ENCODE results near the gene TRPM3.
"Not testable (repeated sequence)": the region's sequence is repeated elsewhere in the genome, so short reads cannot be mapped to it uniquely, and the experiment has no call there.

Gene TRPM3

DNA sequence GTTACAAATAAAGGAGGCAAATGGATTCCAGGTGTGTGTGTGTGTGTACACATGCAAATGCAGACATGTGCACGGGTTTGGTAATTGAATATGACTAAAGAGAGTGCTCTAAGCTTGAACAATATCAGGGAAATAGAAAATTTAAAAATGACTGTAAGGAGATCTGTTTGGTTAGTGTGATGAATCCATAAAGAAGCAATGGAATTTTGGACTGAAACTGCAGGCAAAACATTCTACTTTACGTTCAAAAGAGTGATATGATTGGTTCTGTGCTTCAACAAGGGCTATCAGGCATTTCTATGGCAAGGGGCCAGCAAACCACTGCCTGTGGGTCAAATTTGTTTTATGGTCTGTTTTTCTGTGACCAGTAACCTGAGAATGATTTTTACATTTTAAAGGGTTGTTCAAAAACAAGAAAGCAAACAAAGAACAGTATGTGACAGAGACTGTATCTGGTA lies 374.1 kb downstream of the TRPM3 start:
- no peaks in the 10 kb centered on the region for H3K36me3 Mint-ChIP-seq
- no peaks in the 10 kb centered on the region for H3K9me3 Mint-ChIP-seq (ENCODE audit: low read depth)
- no peak overlapping the region for H3K4me3 Mint-ChIP-seq
- no peaks in the 10 kb centered on the region for H3K4me1 Mint-ChIP-seq (ENCODE audit: low read depth)
- no peak overlapping the region for H3K27ac Mint-ChIP-seq
- peaks cover 5% of the 10 kb centered on the region for H3K27me3 Mint-ChIP-seq

DNA sequence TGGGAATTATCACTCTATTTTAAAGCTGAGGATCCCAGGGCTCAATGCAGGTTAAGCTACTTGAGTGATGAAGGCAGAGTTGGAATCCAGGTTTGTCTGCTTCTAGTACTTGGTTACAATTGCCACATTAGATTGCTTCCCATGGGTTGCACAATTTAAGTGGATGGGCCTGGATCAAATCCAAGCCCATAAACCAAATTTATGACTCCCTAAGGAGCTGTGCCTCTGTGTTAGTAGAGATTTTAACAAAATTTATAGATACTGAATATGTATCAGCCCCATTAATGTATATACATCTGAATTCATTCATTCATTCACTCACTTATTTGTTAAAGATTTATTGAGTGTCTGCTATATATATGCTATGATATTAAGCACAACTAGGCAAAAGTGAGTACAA lies 374.7 kb downstream of the TRPM3 start:
- H3K36me3 Mint-ChIP-seq: no peaks in the 10 kb centered on the region
- no peaks in the 10 kb centered on the region for H3K4me1 Mint-ChIP-seq (ENCODE audit: low read depth)
- H3K4me3 Mint-ChIP-seq: no peak overlapping the region
- no peaks in the 10 kb centered on the region for H3K9me3 Mint-ChIP-seq (ENCODE audit: low read depth)
- no peak overlapping the region for H3K27ac Mint-ChIP-seq
- H3K27me3 Mint-ChIP-seq: peaks cover 5% of the 10 kb centered on the region

DNA sequence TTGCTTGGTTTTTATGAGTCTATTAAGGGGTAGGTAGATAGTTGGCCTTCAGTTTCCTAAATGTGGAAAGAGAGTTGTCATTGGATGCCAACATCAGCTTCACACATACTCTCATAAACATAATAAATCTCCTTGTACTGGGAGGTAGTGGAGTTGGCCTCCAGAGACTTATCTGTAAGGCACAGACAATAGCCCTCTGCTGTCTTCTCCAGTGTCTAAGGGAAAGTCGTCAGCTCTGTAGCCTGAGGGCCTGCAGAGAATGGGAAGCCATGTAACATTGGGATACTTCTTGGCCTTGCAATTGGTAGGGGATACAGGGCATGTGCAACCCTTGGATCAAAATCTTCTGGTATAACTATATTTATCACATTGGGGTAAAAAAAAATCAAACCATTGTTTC lies 375.1 kb downstream of the TRPM3 start:
- Mint-ChIP-seq H3K27ac (no peak overlapping the region), H3K9me3 (ENCODE audit: low read depth) (no peaks in the 10 kb centered on the region), H3K36me3 (no peaks in the 10 kb centered on the region), H3K4me3 (no peak overlapping the region), H3K27me3 (peaks cover 5% of the 10 kb centered on the region), H3K4me1 (ENCODE audit: low read depth) (no peaks in the 10 kb centered on the region)

DNA sequence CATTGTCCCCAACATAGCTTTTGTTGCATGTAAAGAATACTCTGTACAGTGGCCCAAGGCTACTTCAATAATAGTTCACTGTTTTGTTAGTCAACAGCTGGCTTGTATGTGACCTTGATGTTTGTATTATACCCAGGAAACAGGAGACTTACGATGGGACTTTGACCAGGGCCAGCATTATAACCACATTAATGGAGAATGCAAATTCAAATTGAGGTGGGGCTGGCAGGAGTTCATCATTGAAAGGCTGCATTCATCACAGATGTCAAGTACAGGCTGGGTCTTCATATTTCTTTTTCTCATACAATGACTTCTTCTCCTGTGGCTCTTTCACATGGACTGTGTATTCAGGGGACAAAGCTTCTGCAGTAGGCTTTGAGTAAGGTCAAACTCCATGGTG lies 396.6 kb downstream of the TRPM3 start:
- H3K4me3 Mint-ChIP-seq: not testable (repeated sequence)

DNA sequence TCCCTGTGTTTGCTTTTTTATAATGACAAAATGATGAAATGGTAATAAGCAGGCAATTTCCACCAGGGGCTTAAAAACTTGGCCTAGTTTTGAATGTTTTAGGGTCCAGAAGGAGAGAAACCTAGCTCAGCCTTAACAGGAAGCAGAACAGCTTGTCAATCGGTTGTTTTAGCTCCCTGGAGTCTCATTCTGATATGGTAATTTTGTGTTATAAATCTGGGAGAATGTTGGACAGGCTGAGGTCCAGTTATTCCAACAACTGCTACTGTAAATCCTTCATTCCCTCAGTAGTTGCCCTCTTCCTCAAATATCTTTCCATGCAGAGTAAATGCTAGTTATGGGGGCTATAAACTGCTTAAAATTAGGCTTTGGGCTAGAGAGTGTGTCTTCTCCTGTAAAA lies 397.4 kb downstream of the TRPM3 start:
- not testable (repeated sequence) for H3K9me3 Mint-ChIP-seq (ENCODE audit: low read depth)

More for the DNA sequence above, 396.6 kb downstream of the TRPM3 start:
- not testable (repeated sequence) for H3K27me3 Mint-ChIP-seq; H3K27ac Mint-ChIP-seq; H3K36me3 Mint-ChIP-seq; H3K4me1 Mint-ChIP-seq (ENCODE audit: low read depth); H3K9me3 Mint-ChIP-seq (ENCODE audit: low read depth)

DNA sequence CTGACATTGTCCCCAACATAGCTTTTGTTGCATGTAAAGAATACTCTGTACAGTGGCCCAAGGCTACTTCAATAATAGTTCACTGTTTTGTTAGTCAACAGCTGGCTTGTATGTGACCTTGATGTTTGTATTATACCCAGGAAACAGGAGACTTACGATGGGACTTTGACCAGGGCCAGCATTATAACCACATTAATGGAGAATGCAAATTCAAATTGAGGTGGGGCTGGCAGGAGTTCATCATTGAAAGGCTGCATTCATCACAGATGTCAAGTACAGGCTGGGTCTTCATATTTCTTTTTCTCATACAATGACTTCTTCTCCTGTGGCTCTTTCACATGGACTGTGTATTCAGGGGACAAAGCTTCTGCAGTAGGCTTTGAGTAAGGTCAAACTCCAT lies 414.6 kb downstream of the TRPM3 start:
- H3K27me3 Mint-ChIP-seq; H3K4me3 Mint-ChIP-seq; H3K36me3 Mint-ChIP-seq; H3K27ac Mint-ChIP-seq; H3K9me3 Mint-ChIP-seq (ENCODE audit: low read depth); H3K4me1 Mint-ChIP-seq (ENCODE audit: low read depth): not testable (repeated sequence)

More for the DNA sequence above, 397.4 kb downstream of the TRPM3 start:
- not testable (repeated sequence) for H3K27me3 Mint-ChIP-seq; H3K4me1 Mint-ChIP-seq (ENCODE audit: low read depth); H3K36me3 Mint-ChIP-seq; H3K27ac Mint-ChIP-seq; H3K4me3 Mint-ChIP-seq

DNA sequence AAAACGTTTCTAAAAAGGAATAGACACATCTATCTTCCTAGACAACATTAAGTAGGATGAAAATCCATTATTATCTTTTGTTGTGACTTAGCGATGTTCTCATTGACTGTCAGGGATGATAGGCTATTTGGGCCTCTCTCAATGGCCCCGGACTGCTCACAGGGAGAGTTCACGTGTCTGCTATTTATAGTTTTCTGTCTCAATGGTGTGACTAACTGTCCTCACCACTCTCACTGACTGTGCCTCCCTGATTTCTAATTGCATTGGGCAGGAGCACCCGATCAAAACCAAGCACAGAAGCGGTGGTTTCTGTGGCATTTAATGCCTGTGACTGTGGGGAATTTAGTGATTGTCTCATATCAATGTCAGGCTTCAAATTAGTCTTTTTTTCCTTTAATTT lies 420.3 kb downstream of the TRPM3 start:
- no peaks in the 10 kb centered on the region for H3K27me3 Mint-ChIP-seq
- no peak overlapping the region for H3K4me3 Mint-ChIP-seq
- H3K4me1 Mint-ChIP-seq (ENCODE audit: low read depth): no peaks in the 10 kb centered on the region
- H3K9me3 Mint-ChIP-seq (ENCODE audit: low read depth): no peaks in the 10 kb centered on the region
- no peak overlapping the region for H3K27ac Mint-ChIP-seq
- no peaks in the 10 kb centered on the region for H3K36me3 Mint-ChIP-seq

DNA sequence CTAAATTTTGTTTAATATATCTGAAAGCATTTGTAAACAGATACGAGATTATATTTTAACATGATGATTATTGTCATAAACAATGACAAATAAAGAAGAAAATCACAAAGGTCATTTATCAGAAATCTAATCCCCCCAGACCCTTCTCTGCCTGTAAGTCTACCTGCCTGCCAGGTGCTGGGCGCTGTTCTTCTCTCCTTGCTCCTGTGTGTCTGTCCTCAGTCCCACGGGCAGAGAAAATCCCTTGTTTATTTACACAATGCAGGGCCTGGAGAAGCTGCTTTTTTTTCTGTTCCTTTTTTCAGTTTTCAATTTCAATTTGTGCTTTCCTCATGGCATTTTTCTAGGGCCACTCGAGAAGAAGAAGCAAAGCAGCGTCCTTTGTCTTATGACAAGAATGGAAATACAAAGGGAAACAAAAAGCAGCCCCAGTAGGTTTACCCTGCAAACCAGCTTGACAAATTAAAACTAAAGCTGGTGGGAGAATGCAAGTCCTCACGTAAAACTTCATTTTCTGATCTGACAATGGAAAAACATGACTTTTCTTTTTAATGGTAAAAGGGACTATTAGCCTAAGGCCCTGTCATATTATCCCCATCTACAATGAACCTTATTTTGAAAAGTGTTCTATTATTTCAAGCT lies 424.6 kb downstream of the TRPM3 start:
- Mint-ChIP-seq H3K4me1 (ENCODE audit: low read depth) (no peaks in the 10 kb centered on the region), H3K4me3 (no peak overlapping the region), H3K27ac (no peak overlapping the region), H3K36me3 (no peaks in the 10 kb centered on the region), H3K27me3 (no peaks in the 10 kb centered on the region), H3K9me3 (ENCODE audit: low read depth) (no peaks in the 10 kb centered on the region)

DNA sequence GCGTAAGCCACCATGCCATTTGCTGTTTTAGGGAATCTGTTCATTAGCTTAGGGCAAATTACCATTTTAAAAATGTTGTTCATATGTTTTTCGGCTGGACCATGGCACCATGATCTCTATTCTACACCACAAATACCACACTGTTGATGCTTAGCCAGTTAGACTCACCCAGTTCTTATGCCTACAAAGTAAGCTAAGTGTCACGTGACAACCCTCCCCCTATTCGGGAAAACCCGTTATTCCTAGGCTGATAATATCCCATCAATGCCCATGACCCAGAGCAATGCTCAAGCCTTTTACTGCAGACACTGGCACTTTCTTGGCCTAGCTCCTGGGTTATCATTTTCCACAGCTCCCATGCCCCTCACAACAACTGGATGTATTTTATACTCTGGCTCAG lies 426.7 kb downstream of the TRPM3 start:
- Mint-ChIP-seq H3K9me3 (ENCODE audit: low read depth) (no peaks in the 10 kb centered on the region), H3K4me3 (no peak overlapping the region), H3K4me1 (ENCODE audit: low read depth) (no peaks in the 10 kb centered on the region), H3K27ac (no peak overlapping the region), H3K27me3 (peaks cover 2% of the 10 kb centered on the region), H3K36me3 (no peaks in the 10 kb centered on the region)

DNA sequence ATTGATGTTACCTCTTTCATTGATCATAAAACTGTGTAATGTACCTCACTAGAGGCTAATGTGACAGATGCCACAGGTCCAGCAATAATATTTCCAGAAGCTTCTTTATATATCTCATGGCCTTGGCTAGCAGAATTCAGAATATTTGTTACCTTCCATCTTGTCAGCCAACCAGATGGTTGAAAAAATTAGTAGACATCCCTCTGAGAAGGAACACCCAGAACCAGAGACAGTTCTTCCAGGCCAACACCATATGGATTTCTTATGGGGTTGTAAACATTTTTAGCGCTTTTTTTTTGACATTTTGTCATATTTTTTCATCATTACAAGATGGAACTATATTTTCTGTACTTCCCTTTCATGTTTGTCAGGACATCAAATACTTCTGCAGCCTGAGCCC lies 428.2 kb downstream of the TRPM3 start:
- no peak overlapping the region for H3K27ac Mint-ChIP-seq
- H3K27me3 Mint-ChIP-seq: peaks cover 9% of the 10 kb centered on the region
- H3K4me3 Mint-ChIP-seq: no peak overlapping the region
- no peaks in the 10 kb centered on the region for H3K9me3 Mint-ChIP-seq (ENCODE audit: low read depth)
- no peaks in the 10 kb centered on the region for H3K36me3 Mint-ChIP-seq
- no peaks in the 10 kb centered on the region for H3K4me1 Mint-ChIP-seq (ENCODE audit: low read depth)

DNA sequence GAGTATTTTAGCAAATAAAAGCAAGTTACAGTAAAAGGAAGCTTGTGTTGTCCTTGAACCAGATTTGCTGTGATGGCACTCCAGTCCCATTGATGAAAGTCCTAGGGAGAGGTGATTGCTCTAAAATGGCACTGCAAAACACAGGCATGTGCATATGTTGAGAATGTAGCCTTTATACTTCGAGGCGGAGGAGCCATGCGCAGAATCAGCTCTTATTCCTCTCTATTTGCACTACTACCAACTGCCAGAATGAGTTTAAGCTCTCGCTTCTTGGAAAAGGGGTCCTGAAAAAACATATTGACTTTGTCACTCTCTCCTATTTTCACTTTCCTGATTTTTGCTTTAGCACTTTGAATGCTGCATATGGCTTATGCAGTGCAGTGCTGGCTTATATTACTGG lies 429.0 kb downstream of the TRPM3 start:
- H3K27ac Mint-ChIP-seq: no peak overlapping the region
- peaks cover 9% of the 10 kb centered on the region for H3K27me3 Mint-ChIP-seq
- no peak overlapping the region for H3K4me3 Mint-ChIP-seq
- H3K36me3 Mint-ChIP-seq: no peaks in the 10 kb centered on the region
- H3K9me3 Mint-ChIP-seq (ENCODE audit: low read depth): no peaks in the 10 kb centered on the region
- no peaks in the 10 kb centered on the region for H3K4me1 Mint-ChIP-seq (ENCODE audit: low read depth)

DNA sequence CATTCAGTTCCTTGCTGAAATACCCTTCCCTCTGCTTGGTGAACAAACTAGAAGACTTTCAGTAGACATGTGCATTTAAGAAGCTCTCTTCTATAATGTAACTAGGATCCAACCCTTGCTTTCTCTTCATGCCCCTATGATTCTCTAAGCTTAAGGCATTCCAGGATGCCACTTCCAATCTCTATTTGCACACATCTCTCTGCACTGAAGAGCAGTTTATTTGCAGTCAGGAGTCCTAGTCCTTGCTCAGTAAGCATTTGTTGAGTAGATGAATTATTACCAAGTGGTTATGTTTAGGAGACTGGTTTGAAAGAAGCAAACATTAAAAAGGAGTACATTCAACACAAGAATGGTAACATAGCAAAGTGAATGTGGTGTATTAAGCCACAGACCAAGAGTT lies 432.7 kb downstream of the TRPM3 start:
- H3K4me1 Mint-ChIP-seq (ENCODE audit: low read depth): no peaks in the 10 kb centered on the region
- peaks cover 12% of the 10 kb centered on the region for H3K27me3 Mint-ChIP-seq
- H3K9me3 Mint-ChIP-seq (ENCODE audit: low read depth): no peaks in the 10 kb centered on the region
- no peak overlapping the region for H3K27ac Mint-ChIP-seq
- no peaks in the 10 kb centered on the region for H3K36me3 Mint-ChIP-seq
- no peak overlapping the region for H3K4me3 Mint-ChIP-seq

DNA sequence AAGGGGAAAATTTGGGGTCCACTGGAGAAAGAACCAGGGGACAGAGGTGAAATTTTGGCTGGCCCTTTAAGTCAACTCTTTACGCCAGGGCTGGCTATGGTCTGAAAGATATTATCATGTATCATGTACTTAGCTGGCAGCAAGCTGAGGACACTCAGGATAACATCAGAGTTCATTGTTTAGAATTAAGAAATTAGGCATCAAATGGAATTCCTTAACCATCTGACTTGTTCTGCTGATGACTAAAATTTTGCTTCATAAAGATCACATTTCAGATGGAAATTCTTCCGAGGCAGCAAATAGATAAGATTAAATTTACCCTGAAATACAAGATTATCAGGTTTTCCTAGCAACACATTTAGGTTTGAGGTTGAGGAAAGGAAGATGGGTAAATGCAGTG lies 437.6 kb downstream of the TRPM3 start:
- no peaks in the 10 kb centered on the region for H3K36me3 Mint-ChIP-seq
- no peaks in the 10 kb centered on the region for H3K9me3 Mint-ChIP-seq (ENCODE audit: low read depth)
- H3K4me1 Mint-ChIP-seq (ENCODE audit: low read depth): no peaks in the 10 kb centered on the region
- H3K4me3 Mint-ChIP-seq: no peak overlapping the region
- H3K27ac Mint-ChIP-seq: no peak overlapping the region
- H3K27me3 Mint-ChIP-seq: peaks cover 9% of the 10 kb centered on the region

DNA sequence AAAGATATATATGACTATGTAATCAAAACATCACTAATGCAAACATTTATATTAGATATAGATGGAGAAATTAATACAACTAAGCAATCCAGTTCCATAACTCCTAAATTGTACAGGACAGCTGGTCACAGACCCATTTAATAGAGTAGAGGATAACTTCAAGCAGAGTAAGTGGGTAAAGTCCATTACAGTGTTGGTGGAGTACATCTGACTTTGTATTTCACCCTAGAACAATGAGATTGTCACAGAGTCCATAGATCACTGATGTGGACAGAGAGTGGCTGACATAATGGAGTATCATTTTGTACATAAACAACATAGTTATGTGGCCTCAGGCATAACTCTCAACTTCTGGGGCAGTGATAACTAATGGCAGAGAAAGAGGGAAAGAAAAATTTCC lies 439.1 kb downstream of the TRPM3 start:
- Mint-ChIP-seq H3K27me3 (peaks cover 3% of the 10 kb centered on the region), H3K27ac (no peak overlapping the region), H3K4me3 (no peak overlapping the region), H3K4me1 (ENCODE audit: low read depth) (no peaks in the 10 kb centered on the region), H3K36me3 (no peaks in the 10 kb centered on the region), H3K9me3 (ENCODE audit: low read depth) (no peaks in the 10 kb centered on the region)

DNA sequence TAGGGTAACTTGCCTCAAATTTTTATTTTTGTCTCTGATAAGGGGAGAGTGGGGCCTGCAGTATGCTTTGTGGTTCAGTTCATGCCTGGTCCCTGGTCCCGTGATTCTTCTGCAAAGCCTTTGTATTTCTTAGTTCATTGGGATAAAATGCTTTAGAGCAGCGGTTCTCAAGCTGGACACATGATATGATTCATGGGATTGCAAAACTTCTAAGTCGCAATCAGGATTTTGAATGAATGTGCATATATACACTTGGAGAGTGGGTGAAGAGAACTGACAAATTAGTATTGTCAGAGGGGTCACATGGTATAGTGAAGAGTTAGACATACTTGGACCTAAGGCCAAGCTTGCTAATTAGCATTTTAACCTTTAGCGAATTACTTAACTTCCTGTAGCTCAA lies 441.6 kb downstream of the TRPM3 start:
- H3K4me1 Mint-ChIP-seq (ENCODE audit: low read depth): no peaks in the 10 kb centered on the region
- no peak overlapping the region for H3K27ac Mint-ChIP-seq
- H3K4me3 Mint-ChIP-seq: no peak overlapping the region
- no peaks in the 10 kb centered on the region for H3K36me3 Mint-ChIP-seq
- no peaks in the 10 kb centered on the region for H3K27me3 Mint-ChIP-seq
- no peaks in the 10 kb centered on the region for H3K9me3 Mint-ChIP-seq (ENCODE audit: low read depth)

DNA sequence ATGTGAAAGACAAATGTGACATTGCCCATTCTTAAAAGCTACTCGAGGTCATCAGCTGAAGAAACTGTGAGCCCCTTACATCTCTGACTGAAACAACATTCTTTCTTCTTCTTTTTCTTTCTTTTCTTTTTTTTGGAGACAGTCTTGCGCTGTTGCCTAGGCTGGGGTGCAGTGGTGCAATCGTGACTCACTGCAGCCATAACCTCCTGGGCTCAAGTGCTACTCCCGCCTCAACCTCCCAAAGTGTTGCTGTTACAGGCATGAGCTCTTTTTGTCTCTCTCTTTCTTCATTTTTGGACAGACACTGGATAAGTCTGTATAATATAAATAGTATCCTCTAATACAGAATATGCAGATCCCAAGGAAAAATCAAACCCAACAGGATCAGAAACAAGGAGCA lies 443.3 kb downstream of the TRPM3 start:
- H3K4me1 Mint-ChIP-seq (ENCODE audit: low read depth): no peaks in the 10 kb centered on the region
- no peaks in the 10 kb centered on the region for H3K36me3 Mint-ChIP-seq
- no peaks in the 10 kb centered on the region for H3K27me3 Mint-ChIP-seq
- H3K9me3 Mint-ChIP-seq (ENCODE audit: low read depth): no peaks in the 10 kb centered on the region
- no peak overlapping the region for H3K4me3 Mint-ChIP-seq
- no peak overlapping the region for H3K27ac Mint-ChIP-seq
